Muscle layer of duodenum (tissue), 2 donors: Measurements from ENCODE around the gene FAM193B.

Experiments
- H3K27ac ChIP-seq: one replicate; pipeline ENCODE4 v1.7.0; 2013; ENCODE audit warnings: mild to moderate bottlenecking, low read length
- H3K27me3 ChIP-seq: one replicate; pipeline ENCODE4 v1.7.0; 2013; ENCODE audit warnings: low read depth, mild to moderate bottlenecking, control low read depth, low read length
- H3K36me3 ChIP-seq, 2 donors: one replicate each; pipeline ENCODE4 v1.7.0; 2013; ENCODE audit warnings: low read length in 2 of 2, control low read depth in 1 of 2, mild to moderate bottlenecking in 1 of 2; ENCODE audit not compliant: insufficient read depth in 2 of 2, control insufficient read depth in 1 of 2
- H3K4me1 ChIP-seq, 2 donors: one replicate each; pipeline ENCODE4 v1.7.0; 2013; ENCODE audit warnings: low read length in 2 of 2, mild to moderate bottlenecking in 2 of 2, control low read depth in 1 of 2, moderate library complexity in 1 of 2; ENCODE audit not compliant: insufficient read depth in 2 of 2, control insufficient read depth in 1 of 2
- H3K4me3 ChIP-seq, 2 donors: one replicate each; pipeline ENCODE4 v1.7.0; 2013; ENCODE audit warnings: low read length in 2 of 2, low read depth in 1 of 2, mild to moderate bottlenecking in 1 of 2
- H3K9me3 ChIP-seq, 2 donors: one replicate each; pipeline ENCODE4 v1.7.0; 2013; ENCODE audit warnings: low read length in 2 of 2, control low read depth in 1 of 2, mild to moderate bottlenecking in 1 of 2; ENCODE audit not compliant: control insufficient read depth in 1 of 2
- donor health status: healthy.

FAM193B gene

GRCh38 chr5:177595991-177596774, 41.8 kb upstream of the FAM193B start:
- Histone ChIP-seq H3K4me1 (peaks cover 13 to 27% of the 10 kb centered on the region in 2 donors), H3K27me3 (no peaks in the 10 kb centered on the region), H3K27ac (no peak overlapping the region), H3K4me3 (no peak overlapping the region), H3K9me3 (no peaks in the 10 kb centered on the region), H3K36me3 (peaks cover 33 to 37% of the 10 kb centered on the region in 2 donors)

- peaks cover 33 to 37% of the 10 kb centered on the region in 2 donors for H3K36me3 ChIP-seq
- H3K27me3 ChIP-seq: no peaks in the 10 kb centered on the region
- H3K4me3 ChIP-seq: no peak overlapping the region
- no peak overlapping the region for H3K27ac ChIP-seq
- peaks cover 5 to 20% of the 10 kb centered on the region in 2 donors for H3K4me1 ChIP-seq
- H3K9me3 ChIP-seq: no peaks in the 10 kb centered on the region
Observed at GRCh38 chr5:177595026-177595585, 40.7 kb upstream of the FAM193B start.

GRCh38 chr5:177594071-177594470, 39.7 kb upstream of the FAM193B start:
- no peak overlapping the region for H3K27ac ChIP-seq
- no peaks in the 10 kb centered on the region for H3K27me3 ChIP-seq
- H3K9me3 ChIP-seq: no peaks in the 10 kb centered on the region
- H3K4me3 ChIP-seq: no peak overlapping the region
- H3K4me1 ChIP-seq: peaks cover 5 to 20% of the 10 kb centered on the region in 2 donors
- peaks cover 33 to 37% of the 10 kb centered on the region in 2 donors for H3K36me3 ChIP-seq

GRCh38 chr5:177593511-177593910, 39.1 kb upstream of the FAM193B start:
- Histone ChIP-seq H3K9me3 (no peaks in the 10 kb centered on the region), H3K4me3 (peak overlapping the region; percentile 19 to 94), H3K36me3 (peaks cover 33 to 37% of the 10 kb centered on the region in 2 donors), H3K27ac (no peak overlapping the region), H3K4me1 (peaks cover 5 to 20% of the 10 kb centered on the region in 2 donors), H3K27me3 (no peaks in the 10 kb centered on the region)

DNA sequence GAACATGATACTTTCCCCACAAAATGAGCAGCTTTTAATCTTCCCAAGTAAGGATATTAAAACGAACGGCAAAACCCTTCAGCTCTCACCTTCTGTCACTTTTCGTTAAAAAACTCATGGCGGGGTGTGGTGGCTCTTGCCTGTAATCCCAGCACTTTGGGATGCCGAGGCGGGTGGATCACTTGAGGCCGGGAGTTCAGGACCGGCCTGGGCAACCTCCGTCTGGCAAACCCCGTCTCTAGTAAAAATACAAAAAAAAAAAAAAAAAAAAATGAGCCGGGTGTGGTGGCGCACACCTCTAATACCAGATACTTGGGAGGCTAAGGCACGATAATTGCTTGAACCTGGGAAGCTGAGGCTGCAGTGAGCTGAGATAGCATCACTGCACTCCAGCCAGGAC, 38.5 kb upstream of the FAM193B start:
- H3K4me3 ChIP-seq: peak overlapping the region; percentile 88 to 94
- H3K9me3 ChIP-seq: no peaks in the 10 kb centered on the region
- H3K4me1 ChIP-seq: peaks cover 5 to 20% of the 10 kb centered on the region in 2 donors
- peak overlapping the region; percentile 86 for H3K27ac ChIP-seq
- H3K27me3 ChIP-seq: no peaks in the 10 kb centered on the region
- peaks cover 33 to 37% of the 10 kb centered on the region in 2 donors for H3K36me3 ChIP-seq

DNA sequence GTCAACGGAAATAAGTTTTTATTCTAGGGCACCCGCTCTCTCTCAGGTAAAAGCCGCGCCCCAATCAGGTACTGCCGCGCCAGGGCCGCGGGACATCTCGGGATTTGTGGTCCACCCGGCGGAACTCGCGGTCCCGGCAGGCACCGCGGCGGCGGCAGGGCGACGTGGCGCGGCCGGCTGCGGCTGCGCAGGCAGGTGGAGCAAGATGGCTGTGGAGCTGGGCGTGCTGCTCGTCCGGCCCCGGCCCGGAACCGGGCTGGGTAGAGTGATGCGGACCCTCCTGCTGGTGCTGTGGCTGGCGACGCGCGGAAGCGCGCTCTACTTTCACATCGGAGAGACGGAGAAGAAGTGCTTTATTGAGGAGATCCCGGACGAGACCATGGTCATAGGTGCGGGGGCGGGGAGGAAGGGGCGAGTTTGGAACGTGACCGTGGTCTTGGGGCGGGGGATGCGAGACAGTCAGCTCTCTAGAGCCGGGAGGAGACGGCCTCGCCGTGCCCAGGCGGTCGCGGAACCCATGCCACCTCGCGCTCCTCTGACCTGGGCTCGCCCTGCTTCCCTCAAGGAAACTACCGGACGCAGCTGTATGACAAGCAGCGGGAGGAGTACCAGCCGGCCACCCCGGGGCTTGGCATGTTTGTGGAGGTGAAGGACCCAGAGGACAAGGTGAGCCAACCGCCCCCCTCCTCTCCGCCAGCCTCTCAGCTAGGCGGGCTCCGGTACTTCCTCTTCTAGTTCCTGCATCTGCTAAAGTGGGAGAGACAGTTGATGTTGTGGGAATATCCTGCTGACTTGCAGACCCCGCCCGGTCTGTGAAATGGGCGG, 37.9 kb upstream of the FAM193B start, which contains the start of gene TMED9:
Gene TMED9, plus strand, starts transcription at position 194 of the 825 bp plus-strand sequence. Its CDS starts 12 bp downstream, at position 206.
- peaks cover 33 to 37% of the 10 kb centered on the region in 2 donors for H3K36me3 ChIP-seq
- H3K27me3 ChIP-seq: no peaks in the 10 kb centered on the region
- no peaks in the 10 kb centered on the region for H3K9me3 ChIP-seq
- H3K27ac ChIP-seq: peak within 1 kb of the TSS; percentile 86
- H3K4me1 ChIP-seq: peaks cover 5 to 20% of the 10 kb centered on the region in 2 donors
- H3K4me3 ChIP-seq: peak within 1 kb of the TSS; percentile 88 to 94

DNA sequence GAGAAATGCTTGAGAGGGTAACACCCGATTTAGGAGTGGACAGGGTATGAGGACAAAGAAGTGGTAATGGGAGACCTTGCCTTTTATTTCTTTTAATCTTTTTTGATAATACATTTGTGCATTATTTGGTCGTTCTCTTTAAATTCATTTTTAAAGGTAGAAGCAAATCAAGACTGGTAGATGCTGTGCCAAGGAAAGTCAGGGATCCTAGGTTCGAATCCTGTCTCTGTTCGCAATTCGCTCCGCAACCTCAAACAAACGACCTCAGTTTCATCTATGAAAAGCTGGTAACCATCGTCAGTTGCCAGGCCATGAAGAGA, 37.3 kb upstream of the FAM193B start:
- Histone ChIP-seq H3K27me3 (no peaks in the 10 kb centered on the region), H3K4me1 (peaks cover 5 to 20% of the 10 kb centered on the region in 2 donors), H3K9me3 (no peaks in the 10 kb centered on the region), H3K4me3 (peak overlapping the region; percentile 88 to 94), H3K36me3 (peaks cover 33 to 35% of the 10 kb centered on the region in 2 donors), H3K27ac (peak overlapping the region; percentile 86)

GRCh38 chr5:177590406-177590805, 36.0 kb upstream of the FAM193B start:
- no peak overlapping the region for H3K27ac ChIP-seq
- H3K4me1 ChIP-seq: peaks cover 5 to 20% of the 10 kb centered on the region in 2 donors
- H3K9me3 ChIP-seq: no peaks in the 10 kb centered on the region
- H3K27me3 ChIP-seq: no peaks in the 10 kb centered on the region
- H3K4me3 ChIP-seq: no peak overlapping the region
- peaks cover 22% of the 10 kb centered on the region in 2 donors for H3K36me3 ChIP-seq

- Histone ChIP-seq H3K4me1 (peaks cover 3 to 14% of the 10 kb centered on the region in 2 donors), H3K27ac (no peak overlapping the region), H3K9me3 (no peaks in the 10 kb centered on the region), H3K27me3 (no peaks in the 10 kb centered on the region), H3K36me3 (peaks cover 2 to 3% of the 10 kb centered on the region in 2 donors), H3K4me3 (no peak overlapping the region)
Observed at GRCh38 chr5:177588413-177588909, 34.1 kb upstream of the FAM193B start.

DNA sequence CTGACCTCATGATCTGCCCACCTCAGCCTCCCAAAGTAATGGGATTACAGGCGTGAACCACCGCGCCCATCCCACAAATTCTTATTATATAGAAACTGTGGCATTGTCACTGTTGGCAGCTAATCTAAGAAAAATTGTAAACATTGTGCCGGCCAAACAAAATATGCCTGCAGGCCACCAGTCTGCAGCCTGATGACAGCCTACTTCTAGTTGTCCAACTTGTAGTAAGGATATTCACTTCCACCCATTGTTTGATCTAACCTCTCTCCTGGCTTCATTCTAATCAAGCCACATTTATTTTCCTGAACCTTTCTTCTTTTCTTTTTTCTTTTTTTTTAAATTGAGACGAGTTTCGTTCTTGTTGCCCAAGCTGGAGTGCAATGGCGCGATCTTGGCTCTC, 24.0 kb upstream of the FAM193B start:
- Histone ChIP-seq H3K27ac (no peak overlapping the region), H3K4me1 (no peaks in the 10 kb centered on the region), H3K27me3 (no peaks in the 10 kb centered on the region), H3K36me3 (no peaks in the 10 kb centered on the region), H3K4me3 (no peak overlapping the region), H3K9me3 (no peaks in the 10 kb centered on the region)

DNA sequence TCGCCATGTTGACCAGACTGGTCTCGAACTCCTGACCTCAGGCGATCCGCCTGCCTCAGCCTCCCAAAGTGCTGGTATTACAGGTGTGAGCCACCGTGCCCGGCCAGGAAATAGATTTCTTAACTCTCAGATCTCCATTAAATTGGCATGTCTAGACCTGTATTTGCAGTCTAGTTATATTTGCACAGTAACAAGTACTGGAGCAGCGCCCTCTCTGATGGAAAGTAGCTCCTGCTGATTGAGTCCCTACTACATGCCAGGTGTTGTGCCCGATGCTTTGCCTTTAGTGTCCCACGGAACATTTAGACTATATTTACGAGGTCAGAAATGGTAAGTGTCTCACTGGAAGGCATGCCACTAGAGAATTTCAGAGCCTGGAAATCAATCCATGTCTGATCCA, 21.8 kb upstream of the FAM193B start:
- Histone ChIP-seq H3K4me3 (no peak overlapping the region), H3K27ac (no peak overlapping the region), H3K9me3 (no peaks in the 10 kb centered on the region), H3K36me3 (no peaks in the 10 kb centered on the region), H3K4me1 (no peaks in the 10 kb centered on the region), H3K27me3 (no peaks in the 10 kb centered on the region)
